Measurements from ENCODE around the gene SELENOF. TPM values are rescaled to one million over a fixed set of nuclear protein-coding genes. Genes with fewer than 3 reads are reported as not detected.
A peak's percentile ranks its signal among the peaks of the same experiment; 100 is the strongest.

Gene SELENOF
- total and polyA plus RNA-seq, 2 of the 13 experiments (the other 11 are each of a cell fraction or from before 2014, with no cell fraction given) = 133 to 163 TPM

DNA sequence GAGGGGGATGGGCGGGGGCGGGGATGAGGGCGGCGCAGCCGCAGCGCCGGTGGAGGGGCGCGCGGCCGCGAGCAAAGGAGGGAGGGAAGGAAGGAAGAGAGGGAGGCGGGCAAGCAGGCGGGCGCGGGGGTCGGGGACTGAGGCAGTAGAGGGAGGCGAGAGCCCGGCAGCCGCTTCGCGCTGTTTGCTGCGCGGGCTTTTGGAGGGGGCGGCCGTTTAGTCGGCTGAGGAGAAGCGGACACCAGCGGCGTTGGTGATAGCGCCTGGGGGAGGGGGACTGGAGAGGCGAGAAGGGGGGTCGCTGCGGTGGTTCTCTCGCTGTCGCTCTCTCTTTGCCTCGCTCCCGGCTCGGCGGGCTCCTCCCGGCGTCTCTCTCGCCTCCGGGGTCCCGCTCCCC, 673 bp upstream of the SELENOF start, which contains the start of gene HS2ST1 (continued):
- TF ChIP-seq HNRNPK (IDR thresholded peaks at IDR 0.05; ENCODE audit: low read depth, low read length, poor library complexity, severe bottlenecking) (peak; percentile 91), EZH2 (conservative IDR thresholded peaks at IDR 0.05; ENCODE audit: low read depth, low read length) (no peak), REPIN1 (CRISPR knock-in tag; IDR thresholded peaks at IDR 0.05; ENCODE audit: borderline replicate concordance, low read depth) (no peak), ZNF335 (CRISPR knock-in tag; IDR thresholded peaks at IDR 0.05) (no peak), ZNF569 (CRISPR knock-in tag; IDR thresholded peaks at IDR 0.05; ENCODE audit: borderline replicate concordance) (no peak), ZNF446 (CRISPR knock-in tag; IDR thresholded peaks at IDR 0.05) (0 out of 2 replicates have a peak, but pooled peaks have one; percentile 65), YY1 (IDR thresholded peaks at IDR 0.05; ENCODE audit: insufficient read depth, insufficient replicate concordance, low read depth, low read length) (peak; percentile 35), MTF2 (CRISPR knock-in tag; IDR thresholded peaks at IDR 0.05; ENCODE audit: borderline replicate concordance) (no peak), SNAPC5 (CRISPR knock-in tag; IDR thresholded peaks at IDR 0.05; ENCODE audit: borderline replicate concordance) (no peak), NONO (IDR thresholded peaks at IDR 0.05) (no peak), NONO (CRISPR knock-in tag; conservative IDR thresholded peaks at IDR 0.05) (0 out of 2 replicates have a peak, but pooled peaks have one; percentile 7), MIXL1 (CRISPR knock-in tag; IDR thresholded peaks at IDR 0.05) (no peak), BCL6 (CRISPR knock-in tag; IDR thresholded peaks at IDR 0.05) (no peak), CHD2 (IDR thresholded peaks at IDR 0.05; ENCODE audit: low read depth, low read length) (0 out of 2 replicates have a peak, but pooled peaks have one; percentile 4), ZBTB3 (CRISPR knock-in tag; IDR thresholded peaks at IDR 0.05; ENCODE audit: borderline replicate concordance, low read depth) (no peak), ZNF124 (CRISPR knock-in tag; IDR thresholded peaks at IDR 0.05) (no peak), ATF3 (CRISPR knock-in tag; IDR thresholded peaks at IDR 0.05) (no peak), SP5 (CRISPR knock-in tag; IDR thresholded peaks at IDR 0.05; ENCODE audit: borderline replicate concordance, low read depth) (peak; percentile 67; the same call in 1 of the 2 replicates), ZNF746 (CRISPR knock-in tag; IDR thresholded peaks at IDR 0.05) (peak; percentile 93), NFRKB (IDR thresholded peaks at IDR 0.05) (no peak), ZNF282 (IDR thresholded peaks at IDR 0.05; ENCODE audit: partially characterized antibody) (no peak), ZNF432 (CRISPR knock-in tag; IDR thresholded peaks at IDR 0.05; ENCODE audit: borderline replicate concordance) (no peak), GATAD1 (CRISPR knock-in tag; IDR thresholded peaks at IDR 0.05) (no peak), SPEN (CRISPR knock-in tag; IDR thresholded peaks at IDR 0.05; ENCODE audit: low read depth) (no peak), NFYC (CRISPR knock-in tag; IDR thresholded peaks at IDR 0.05) (no peak), ZNF788 (CRISPR knock-in tag; IDR thresholded peaks at IDR 0.05; ENCODE audit: borderline replicate concordance) (no peak), SYNCRIP (IDR thresholded peaks at IDR 0.05; ENCODE audit: insufficient read depth, low read depth, low read length) (no peak), SKIL (CRISPR knock-in tag; IDR thresholded peaks at IDR 0.05; ENCODE audit: borderline replicate concordance) (no peak), MBNL3 (CRISPR knock-in tag; conservative IDR thresholded peaks at IDR 0.05) (no peak), ZNF160 (CRISPR knock-in tag; IDR thresholded peaks at IDR 0.05) (no peak)
- TF ChIP-seq, protein P1, sequence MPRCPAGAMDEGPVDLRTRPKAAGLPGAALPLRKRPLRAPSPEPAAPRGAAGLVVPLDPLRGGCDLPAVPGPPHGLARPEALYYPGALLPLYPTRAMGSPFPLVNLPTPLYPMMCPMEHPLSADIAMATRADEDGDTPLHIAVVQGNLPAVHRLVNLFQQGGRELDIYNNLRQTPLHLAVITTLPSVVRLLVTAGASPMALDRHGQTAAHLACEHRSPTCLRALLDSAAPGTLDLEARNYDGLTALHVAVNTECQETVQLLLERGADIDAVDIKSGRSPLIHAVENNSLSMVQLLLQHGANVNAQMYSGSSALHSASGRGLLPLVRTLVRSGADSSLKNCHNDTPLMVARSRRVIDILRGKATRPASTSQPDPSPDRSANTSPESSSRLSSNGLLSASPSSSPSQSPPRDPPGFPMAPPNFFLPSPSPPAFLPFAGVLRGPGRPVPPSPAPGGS (CRISPR knock-in tag; IDR thresholded peaks at IDR 0.05) = no peak
